Measurements from ENCODE around the gene WDR36.
"Not testable (repeated sequence)": the region's sequence is repeated elsewhere in the genome, so short reads cannot be mapped to it uniquely, and the experiment has no call there.

The WDR36 gene

DNA sequence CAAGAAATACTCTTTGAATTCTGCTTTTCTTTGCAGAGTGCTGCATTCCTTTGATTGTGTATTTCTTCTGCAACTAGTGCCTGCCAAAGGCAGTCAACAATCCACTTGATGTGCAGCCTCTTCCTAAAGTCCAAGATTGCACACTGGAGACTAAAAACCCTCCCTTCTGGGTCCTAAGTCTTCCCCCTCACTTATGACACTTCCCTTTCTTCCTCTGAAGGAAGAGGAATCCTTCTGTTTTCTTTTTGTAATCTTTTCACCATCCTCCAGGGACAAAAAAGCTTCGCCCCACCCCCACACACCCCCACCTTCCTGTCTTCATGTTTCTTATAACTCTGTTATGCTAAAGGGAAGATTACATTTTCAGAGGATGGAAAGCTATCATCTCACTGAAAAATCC lies 39.9 kb downstream of the WDR36 start:
- DNase-seq (ENCODE audit: insufficient read length, low spot score) (no peak), FAIRE-seq (no peak)
- TF ChIP-seq PAX5 (IDR thresholded peaks at IDR 0.05; ENCODE audit: insufficient read depth, low read length, severe bottlenecking): no peak

DNA sequence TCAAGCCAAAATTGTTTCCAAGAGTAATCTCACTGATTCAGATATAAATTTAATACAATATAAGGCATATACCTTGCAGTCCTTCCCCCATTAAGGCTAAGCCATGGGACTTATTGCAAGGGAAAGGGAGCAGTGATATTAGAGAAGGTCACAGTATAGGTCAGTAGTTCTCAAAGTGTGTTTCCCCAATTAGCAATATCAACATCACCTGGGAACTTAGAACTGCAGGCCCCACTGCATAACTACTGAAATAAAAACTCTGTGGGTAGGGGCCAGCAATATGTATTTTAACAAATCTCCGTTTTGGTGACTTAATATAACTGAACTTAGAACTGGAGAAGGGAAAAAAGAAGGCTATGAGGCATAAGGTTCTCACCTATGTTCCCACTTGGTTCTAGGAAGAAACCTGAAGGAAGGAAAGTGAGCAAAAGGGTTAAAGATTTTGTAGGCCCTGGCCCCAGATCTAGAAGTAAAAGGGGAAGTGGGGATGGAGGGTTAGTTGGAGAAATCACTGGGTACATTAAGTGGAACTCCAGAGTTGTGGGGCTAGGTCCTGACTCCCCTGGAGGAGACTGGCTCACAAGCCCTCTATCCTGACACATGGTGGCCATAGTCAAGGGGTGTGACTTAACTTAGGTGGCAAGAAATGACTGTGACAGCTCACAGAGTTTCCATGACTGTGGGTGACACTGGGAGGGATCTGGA lies 40.7 kb downstream of the WDR36 start:
- TF ChIP-seq SPI1 (IDR thresholded peaks at IDR 0.05; ENCODE audit: low read depth, low read length) (peak; percentile 92), POLR2A (IDR thresholded peaks at IDR 0.05; ENCODE audit: low read depth, low read length) (no peak), TAF1 (IDR thresholded peaks at IDR 0.05; ENCODE audit: low read depth, low read length) (no peak), POU2F2 (IDR thresholded peaks at IDR 0.05; ENCODE audit: low read depth, low read length) (no peak), PAX5 (IDR thresholded peaks at IDR 0.05; ENCODE audit: insufficient read depth, low read length, severe bottlenecking) (no peak)
- DNase-seq (ENCODE audit: insufficient read length, low spot score): no peak
- peak; percentile 5 for FAIRE-seq

DNA sequence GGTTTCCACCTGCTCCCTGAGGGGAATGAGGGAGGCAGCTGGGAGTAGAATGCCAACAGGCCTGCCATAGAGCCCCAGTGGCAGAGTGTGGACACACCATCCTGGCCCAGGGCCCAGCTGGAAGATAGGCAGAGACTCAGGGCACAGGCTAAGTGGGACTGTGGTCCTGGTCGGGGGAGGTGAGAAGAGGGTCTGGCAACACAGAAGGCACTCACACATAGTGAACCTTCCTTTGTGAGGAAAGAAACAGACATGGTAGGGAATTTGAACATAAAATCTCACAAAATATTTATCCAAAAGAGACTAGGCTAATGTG lies 41.2 kb downstream of the WDR36 start:
- FAIRE-seq (no peak), DNase-seq (ENCODE audit: insufficient read length, low spot score) (no peak)
- TF ChIP-seq TAF1 (IDR thresholded peaks at IDR 0.05; ENCODE audit: low read depth, low read length) (no peak), PAX5 (IDR thresholded peaks at IDR 0.05; ENCODE audit: insufficient read depth, low read length, severe bottlenecking) (no peak), SPI1 (IDR thresholded peaks at IDR 0.05; ENCODE audit: low read depth, low read length) (no peak), POU2F2 (IDR thresholded peaks at IDR 0.05; ENCODE audit: low read depth, low read length) (no peak)

DNA sequence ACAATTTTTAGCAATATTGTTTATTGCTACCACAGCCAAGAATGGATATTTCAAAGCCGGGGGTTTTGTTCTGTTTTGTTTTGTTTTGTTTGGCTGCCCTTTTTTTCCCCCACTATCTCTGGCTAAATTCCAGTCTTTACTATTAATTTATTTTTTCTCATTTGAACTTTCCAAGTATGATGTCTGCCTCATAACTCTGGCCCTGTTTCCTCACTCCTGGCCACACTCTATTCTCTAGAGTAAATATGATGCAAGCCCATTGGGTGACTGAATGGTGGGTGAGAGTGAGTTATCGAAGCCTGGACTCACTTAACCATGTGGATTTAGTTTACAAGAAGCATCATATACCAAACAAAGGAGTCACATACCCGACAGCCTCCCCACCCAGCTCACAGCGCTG lies 41.9 kb downstream of the WDR36 start:
- TF ChIP-seq TAF1 (IDR thresholded peaks at IDR 0.05; ENCODE audit: low read depth, low read length) (no peak), POLR2AphosphoS5 (IDR thresholded peaks at IDR 0.05; ENCODE audit: low read depth, low read length) (no peak), SPI1 (IDR thresholded peaks at IDR 0.05; ENCODE audit: low read depth, low read length) (no peak), POLR2A (IDR thresholded peaks at IDR 0.05; ENCODE audit: low read depth, low read length) (no peak), POU2F2 (IDR thresholded peaks at IDR 0.05; ENCODE audit: low read depth, low read length) (no peak), PAX5 (IDR thresholded peaks at IDR 0.05; ENCODE audit: insufficient read depth, low read length, severe bottlenecking) (no peak)
- FAIRE-seq (no peak), DNase-seq (ENCODE audit: insufficient read length, low spot score) (no peak)

DNA sequence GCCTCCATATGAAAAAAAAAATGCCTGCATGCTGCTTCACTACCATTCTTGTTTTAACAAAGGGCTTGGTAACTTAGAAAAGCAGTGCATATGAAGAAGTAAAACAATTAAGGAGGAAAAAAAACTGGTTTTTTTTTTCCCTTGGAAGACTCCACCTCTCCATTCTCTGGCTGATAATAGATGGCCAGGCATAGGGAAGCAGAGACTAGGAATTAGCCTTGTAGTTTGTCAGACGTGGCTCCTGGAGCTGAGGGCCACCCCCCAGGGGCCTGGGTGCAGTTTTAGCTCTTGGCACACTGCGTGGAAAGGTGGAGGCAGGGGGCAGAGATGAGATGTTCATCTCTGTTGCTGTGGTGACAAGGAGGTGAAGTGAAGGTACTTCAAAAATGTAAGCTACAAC lies 42.7 kb downstream of the WDR36 start:
- no peak for FAIRE-seq
- TF ChIP-seq POLR2AphosphoS5 (IDR thresholded peaks at IDR 0.05; ENCODE audit: low read depth, low read length): no peak
- no peak for TF ChIP-seq POU2F2 (IDR thresholded peaks at IDR 0.05; ENCODE audit: low read depth, low read length)
- TF ChIP-seq PAX5 (IDR thresholded peaks at IDR 0.05; ENCODE audit: insufficient read depth, low read length, severe bottlenecking): no peak
- no peak for TF ChIP-seq SPI1 (IDR thresholded peaks at IDR 0.05; ENCODE audit: low read depth, low read length)
- TF ChIP-seq TAF1 (IDR thresholded peaks at IDR 0.05; ENCODE audit: low read depth, low read length): no peak
- TF ChIP-seq POLR2A (IDR thresholded peaks at IDR 0.05; ENCODE audit: low read depth, low read length): no peak

DNA sequence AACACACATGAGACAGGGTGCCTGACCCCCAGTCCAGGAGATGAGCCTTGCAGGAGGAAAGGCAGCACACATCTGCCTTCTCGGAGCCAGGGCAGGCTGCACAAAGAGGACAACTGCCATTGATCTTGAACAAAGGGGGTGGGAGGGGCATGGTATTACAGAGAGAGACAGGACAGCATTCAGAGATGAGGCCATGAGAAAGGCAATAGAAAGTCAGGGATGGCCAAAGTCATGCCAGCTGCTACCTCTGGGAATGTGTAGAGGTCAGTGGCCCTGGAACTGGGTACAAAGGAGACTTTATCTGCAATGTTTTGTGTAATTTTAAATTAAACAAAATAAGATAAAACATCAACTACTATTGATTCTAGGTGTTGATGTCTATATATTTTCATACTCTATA lies 43.2 kb downstream of the WDR36 start:
- no peak for FAIRE-seq
- TF ChIP-seq POU2F2 (IDR thresholded peaks at IDR 0.05; ENCODE audit: low read depth, low read length): no peak
- TF ChIP-seq TAF1 (IDR thresholded peaks at IDR 0.05; ENCODE audit: low read depth, low read length): no peak
- no peak for TF ChIP-seq SPI1 (IDR thresholded peaks at IDR 0.05; ENCODE audit: low read depth, low read length)
- TF ChIP-seq POLR2AphosphoS5 (IDR thresholded peaks at IDR 0.05; ENCODE audit: low read depth, low read length): no peak
- TF ChIP-seq PAX5 (IDR thresholded peaks at IDR 0.05; ENCODE audit: insufficient read depth, low read length, severe bottlenecking): no peak
- no peak for TF ChIP-seq POLR2A (IDR thresholded peaks at IDR 0.05; ENCODE audit: low read depth, low read length)
- DNase-seq (ENCODE audit: insufficient read length, low spot score): no peak

More for the DNA sequence above, 42.7 kb downstream of the WDR36 start:
- DNase-seq (ENCODE audit: insufficient read length, low spot score): no peak

DNA sequence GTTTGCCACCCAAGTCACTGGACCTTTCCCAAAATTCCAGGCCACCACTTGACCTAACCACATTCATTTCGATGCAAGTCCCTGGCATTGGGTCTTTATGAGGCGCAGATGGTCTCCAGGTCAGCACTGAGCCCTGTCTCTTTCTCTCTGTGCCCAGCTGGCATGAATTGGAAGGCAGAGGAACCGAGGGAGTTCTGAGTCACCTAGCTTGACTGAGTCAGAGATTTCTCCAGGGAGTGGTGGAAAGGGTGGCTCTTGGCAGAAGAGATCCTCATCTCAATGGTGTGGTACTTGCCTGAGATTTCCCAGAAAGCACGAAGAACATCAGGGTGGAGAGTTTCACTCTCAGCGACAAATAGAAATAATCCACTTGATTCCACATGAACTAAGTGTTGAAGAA lies 43.8 kb downstream of the WDR36 start:
- TF ChIP-seq PAX5 (IDR thresholded peaks at IDR 0.05; ENCODE audit: insufficient read depth, low read length, severe bottlenecking): no peak
- TF ChIP-seq POLR2A (IDR thresholded peaks at IDR 0.05; ENCODE audit: low read depth, low read length): no peak
- no peak for TF ChIP-seq SPI1 (IDR thresholded peaks at IDR 0.05; ENCODE audit: low read depth, low read length)
- TF ChIP-seq POLR2AphosphoS5 (IDR thresholded peaks at IDR 0.05; ENCODE audit: low read depth, low read length): no peak
- TF ChIP-seq POU2F2 (IDR thresholded peaks at IDR 0.05; ENCODE audit: low read depth, low read length): no peak
- FAIRE-seq: no peak
- DNase-seq (ENCODE audit: insufficient read length, low spot score): no peak

DNA sequence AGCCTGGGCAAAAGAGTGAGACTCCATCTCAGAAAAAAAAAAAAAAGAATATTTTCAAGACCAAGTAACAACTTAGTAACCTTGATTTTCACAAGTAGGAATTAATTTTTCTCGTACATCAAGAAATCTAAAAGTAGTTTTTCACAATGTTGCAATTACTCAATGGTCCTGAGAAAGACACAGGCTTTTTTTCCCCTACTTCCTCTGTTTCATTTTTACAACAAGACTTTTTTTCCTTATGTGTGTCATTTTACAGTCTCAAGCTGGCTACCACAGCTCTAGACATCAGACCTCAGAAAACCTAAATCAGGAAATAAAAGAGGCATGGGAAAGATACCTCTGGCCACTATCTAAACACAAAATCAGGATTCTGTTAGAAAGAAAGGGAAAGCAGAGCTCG lies 45.9 kb downstream of the WDR36 start:
- DNase-seq (ENCODE audit: insufficient read length, low spot score) (no peak), FAIRE-seq (no peak)
- TF ChIP-seq POLR2AphosphoS5 (IDR thresholded peaks at IDR 0.05; ENCODE audit: low read depth, low read length): no peak

DNA sequence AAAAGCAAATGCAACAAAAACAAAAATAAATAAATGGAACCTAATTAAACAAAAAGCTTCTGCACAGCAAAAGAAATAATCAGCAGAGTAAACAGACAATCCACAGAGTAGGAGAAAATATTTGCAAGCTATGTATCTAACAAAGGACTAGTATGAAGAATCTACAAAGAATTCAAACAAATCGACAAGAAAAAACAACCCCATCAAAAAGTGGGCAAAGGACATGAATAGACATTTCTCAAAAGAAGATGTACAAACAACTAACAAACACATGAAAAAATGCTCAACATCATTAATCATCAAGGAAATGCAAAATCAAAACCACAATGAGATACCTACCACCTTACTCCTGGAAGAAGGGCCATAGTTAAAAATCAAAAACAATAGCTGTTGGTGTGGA lies 49.3 kb downstream of the WDR36 start:
- not testable (repeated sequence) for FAIRE-seq; DNase-seq (ENCODE audit: insufficient read length, low spot score)

DNA sequence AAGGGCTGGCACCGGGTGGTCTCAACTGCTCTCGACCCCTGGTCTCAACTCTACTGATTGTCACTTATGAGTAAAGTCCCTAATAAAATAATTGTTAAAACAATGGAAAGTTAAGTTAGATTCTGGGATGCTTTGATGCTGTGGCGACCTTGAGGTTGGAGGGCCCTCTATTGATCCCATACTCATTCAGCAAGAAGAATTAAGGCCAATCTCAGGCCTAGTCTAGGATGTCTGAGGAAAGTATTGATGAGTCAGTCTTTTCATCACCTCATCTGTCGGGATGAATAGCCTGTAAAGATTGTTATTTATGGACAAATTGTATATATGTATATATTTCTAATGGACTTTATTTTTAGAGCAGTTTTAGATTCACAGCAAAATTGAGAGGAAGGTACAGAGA lies 50.8 kb downstream of the WDR36 start:
- no peak for FAIRE-seq
- TF ChIP-seq POLR2AphosphoS5 (IDR thresholded peaks at IDR 0.05; ENCODE audit: low read depth, low read length) (no peak), POLR2A (IDR thresholded peaks at IDR 0.05; ENCODE audit: low read depth, low read length) (no peak), POU2F2 (IDR thresholded peaks at IDR 0.05; ENCODE audit: low read depth, low read length) (no peak), PAX5 (IDR thresholded peaks at IDR 0.05; ENCODE audit: insufficient read depth, low read length, severe bottlenecking) (no peak), SPI1 (IDR thresholded peaks at IDR 0.05; ENCODE audit: low read depth, low read length) (no peak), TAF1 (IDR thresholded peaks at IDR 0.05; ENCODE audit: low read depth, low read length) (no peak)
- no peak for DNase-seq (ENCODE audit: insufficient read length, low spot score)

DNA sequence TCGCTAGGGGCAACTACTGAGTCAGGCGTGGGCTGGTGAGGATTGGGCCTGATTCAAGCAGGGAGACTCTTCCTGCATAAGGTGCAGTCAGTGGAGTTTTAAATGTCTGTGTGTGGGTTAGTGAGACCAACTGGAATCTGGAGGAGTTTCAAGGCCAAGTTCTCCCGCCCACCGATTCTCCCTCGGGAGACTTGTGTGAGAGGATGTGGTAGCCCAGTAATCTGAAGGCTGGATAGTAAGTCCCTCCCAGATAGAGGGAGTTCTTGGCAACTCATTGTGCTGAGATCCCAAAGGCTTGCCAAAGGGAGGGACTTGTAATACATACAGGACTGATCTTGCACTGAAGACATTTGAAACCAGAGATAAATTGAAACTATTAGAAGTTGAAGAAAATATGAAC lies 51.8 kb downstream of the WDR36 start:
- FAIRE-seq: no peak
- TF ChIP-seq TAF1 (IDR thresholded peaks at IDR 0.05; ENCODE audit: low read depth, low read length) (no peak), SPI1 (IDR thresholded peaks at IDR 0.05; ENCODE audit: low read depth, low read length) (no peak), POLR2A (IDR thresholded peaks at IDR 0.05; ENCODE audit: low read depth, low read length) (no peak), POLR2AphosphoS5 (IDR thresholded peaks at IDR 0.05; ENCODE audit: low read depth, low read length) (no peak)
- DNase-seq (ENCODE audit: insufficient read length, low spot score): no peak

All from GM12891 (cell line).